Left ventricle myocardium inferior (tissue), 1 donor: ENCODE data around the gene SKA2. TPM values are rescaled to one million over a fixed set of nuclear protein-coding genes. Genes with fewer than 3 reads are reported as not detected.

Experiments
- DNase-seq: peaks from one replicate; pipeline ENCODE4 v3.0.0-alpha.2; 2020
- H3K27ac ChIP-seq: fragments of 200-600 bp; replicated peaks from 2 replicates; pipeline ENCODE4 v1.8.0; 2021
- H3K27me3 ChIP-seq: fragments of 200-600 bp; 2 replicates; pipeline ENCODE4 v1.8.0; 2021; ENCODE audit warnings: low read depth
- H3K36me3 ChIP-seq: fragments of 200-600 bp; 2 replicates; pipeline ENCODE4 v1.8.0; 2021
- H3K4me1 ChIP-seq: fragments of 200-600 bp; 2 replicates; pipeline ENCODE4 v1.8.0; 2021
- H3K4me3 ChIP-seq: fragments of 200-600 bp; 2 replicates; pipeline ENCODE4 v1.8.0; 2021; ENCODE audit warnings: mild to moderate bottlenecking, moderate library complexity
- H3K9me3 ChIP-seq: fragments of 200-600 bp; replicated peaks from 2 replicates; pipeline ENCODE4 v1.8.0; 2021
- intact Hi-C: fragments of 100-400 bp; cut with micrococcal nuclease; formaldehyde crosslinking; loops from one replicate; pipeline ENCODE4 v1.11.0; 2022
- microRNA-seq: library from miRNA; unstranded; fragments of <30 nt; microRNA quantifications from one replicate; pipeline ENCODE4 v1.2.0, GENCODE V29; 2020
- total RNA-seq: library from RNA; stranded (reverse); fragmentation: NEBNext Ultra II Directional; extraction: Animal tissue kit (Norgen Biotek cat#: 25700); gene quantifications from one replicate; pipeline ENCODE4 v1.2.1, GENCODE V29; 2021
- TF ChIP-seq, protein P1 (sequence below): fragments of 200-600 bp; IDR thresholded peaks from 2 replicates; pipeline ENCODE4 v1.8.0; 2021; ENCODE audit warnings: antibody characterized with exemption, mild to moderate bottlenecking, borderline replicate concordance
- donor health status: DM: no; HTN: yes; CAD: no; lungs with severe emphysema.

SKA2 gene
- total RNA-seq, 1 donor from 2014 or later = 37.9 TPM

DNA sequence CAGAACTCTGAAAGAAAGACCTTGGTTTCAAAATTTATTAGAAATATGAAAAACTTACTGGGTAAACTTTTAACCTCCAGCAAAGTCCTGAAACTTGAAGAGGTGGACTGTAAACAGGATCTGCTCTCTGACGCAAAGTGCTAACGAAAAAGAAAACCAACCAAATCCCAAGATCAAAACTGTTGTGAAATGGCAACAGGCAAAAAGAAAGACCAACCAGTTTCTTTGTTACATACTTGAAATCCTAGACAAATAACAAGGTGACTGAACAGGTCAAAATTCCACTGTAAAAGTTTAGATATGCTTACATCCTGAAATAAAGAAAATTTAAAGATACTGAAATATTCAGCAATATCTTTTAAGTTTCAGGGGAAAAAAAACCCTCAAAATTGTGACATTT lies 92.5 kb downstream of the SKA2 start:
- no peaks in the 10 kb centered on the region for H3K4me1 ChIP-seq
- no peak overlapping the region for H3K4me3 ChIP-seq
- no peaks in the 10 kb centered on the region for H3K9me3 ChIP-seq
- TF ChIP-seq, protein P1, sequence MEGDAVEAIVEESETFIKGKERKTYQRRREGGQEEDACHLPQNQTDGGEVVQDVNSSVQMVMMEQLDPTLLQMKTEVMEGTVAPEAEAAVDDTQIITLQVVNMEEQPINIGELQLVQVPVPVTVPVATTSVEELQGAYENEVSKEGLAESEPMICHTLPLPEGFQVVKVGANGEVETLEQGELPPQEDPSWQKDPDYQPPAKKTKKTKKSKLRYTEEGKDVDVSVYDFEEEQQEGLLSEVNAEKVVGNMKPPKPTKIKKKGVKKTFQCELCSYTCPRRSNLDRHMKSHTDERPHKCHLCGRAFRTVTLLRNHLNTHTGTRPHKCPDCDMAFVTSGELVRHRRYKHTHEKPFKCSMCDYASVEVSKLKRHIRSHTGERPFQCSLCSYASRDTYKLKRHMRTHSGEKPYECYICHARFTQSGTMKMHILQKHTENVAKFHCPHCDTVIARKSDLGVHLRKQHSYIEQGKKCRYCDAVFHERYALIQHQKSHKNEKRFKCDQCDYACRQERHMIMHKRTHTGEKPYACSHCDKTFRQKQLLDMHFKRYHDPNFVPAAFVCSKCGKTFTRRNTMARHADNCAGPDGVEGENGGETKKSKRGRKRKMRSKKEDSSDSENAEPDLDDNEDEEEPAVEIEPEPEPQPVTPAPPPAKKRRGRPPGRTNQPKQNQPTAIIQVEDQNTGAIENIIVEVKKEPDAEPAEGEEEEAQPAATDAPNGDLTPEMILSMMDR = no peak
- H3K36me3 ChIP-seq = peaks cover 67% of the 10 kb centered on the region
- no peaks in the 10 kb centered on the region for H3K27me3 ChIP-seq
- no peak for DNase-seq
- intact Hi-C loops = no loop called here
- H3K27ac ChIP-seq = no peak overlapping the region

Small RNA genes within 50 kb of the gene (microRNA-seq; reads per million reads assigned to microRNA genes)
- 98.6 reads per million, percentile 57 among the genes with 10 or more reads in this experiment for gene MIR301A
- gene MIR454 = 1,202 reads per million, percentile 86 among the genes with 10 or more reads in this experiment

Other genes with a start within 250 kb of the SKA2 start
- gene TRIM37, start 48.3 kb downstream of the SKA2 start, total RNA-seq = 20.9 TPM
- gene PRR11, start 560 bp upstream of the SKA2 start, total RNA-seq = 1.5 TPM
- 11.1 TPM for gene SMG8, start 54.8 kb upstream of the SKA2 start, total RNA-seq
- gene GDPD1, start 65.3 kb upstream of the SKA2 start, total RNA-seq = 2.9 TPM
- gene YPEL2, start 176.5 kb upstream of the SKA2 start, total RNA-seq = 36.3 TPM